ENCODE results near the gene REX1BD.

REX1BD gene

GRCh38 chr19:18618236-18618635 is 29.6 kb downstream of the REX1BD start:
- DNase-seq, result no peak

GRCh38 chr19:18620311-18620710 is 31.7 kb downstream of the REX1BD start:
- DNase-seq, result no peak

GRCh38 chr19:18620902-18621301 is 32.3 kb downstream of the REX1BD start:
- no peak for DNase-seq

- DNase-seq, result no peak
Observed at GRCh38 chr19:18626906-18627305, 38.3 kb downstream of the REX1BD start.

GRCh38 chr19:18629166-18630088 is 40.8 kb downstream of the REX1BD start:
- no peak for DNase-seq

GRCh38 chr19:18633321-18633720 is 44.7 kb downstream of the REX1BD start:
- DNase-seq, result no peak

GRCh38 chr19:18634612-18635297 is 46.2 kb downstream of the REX1BD start:
- DNase-seq, result no peak

GRCh38 chr19:18635831-18636182 is 47.2 kb downstream of the REX1BD start:
- no peak for DNase-seq

- peak; percentile 100 for DNase-seq
Observed at GRCh38 chr19:18636183-18636968, 47.8 kb downstream of the REX1BD start.

GRCh38 chr19:18636969-18637629 is 48.5 kb downstream of the REX1BD start, which contains the start of gene KLHL26:
Gene KLHL26, plus strand, starts transcription at chr19:18637028. Its CDS starts 27 bp downstream, at chr19:18637055.
- DNase-seq, result peak; percentile 27

- DNase-seq, result no peak
Observed at GRCh38 chr19:18637673-18638630, 49.4 kb downstream of the REX1BD start.

GRCh38 chr19:18639706-18640243 is 51.2 kb downstream of the REX1BD start:
- DNase-seq, result no peak
